Middle frontal gyrus (tissue), 1 donor: ENCODE measurements around the gene NCL.
"Not testable (repeated sequence)": the region's sequence is repeated elsewhere in the genome, so short reads cannot be mapped to it uniquely, and the experiment has no call there.

ENCODE experiments used
- DNase-seq: peaks from one replicate; pipeline ENCODE4 v3.0.0-alpha.2; 2015; ENCODE audit warnings: low spot score; ENCODE audit errors: extremely low spot score

NCL gene

DNA sequence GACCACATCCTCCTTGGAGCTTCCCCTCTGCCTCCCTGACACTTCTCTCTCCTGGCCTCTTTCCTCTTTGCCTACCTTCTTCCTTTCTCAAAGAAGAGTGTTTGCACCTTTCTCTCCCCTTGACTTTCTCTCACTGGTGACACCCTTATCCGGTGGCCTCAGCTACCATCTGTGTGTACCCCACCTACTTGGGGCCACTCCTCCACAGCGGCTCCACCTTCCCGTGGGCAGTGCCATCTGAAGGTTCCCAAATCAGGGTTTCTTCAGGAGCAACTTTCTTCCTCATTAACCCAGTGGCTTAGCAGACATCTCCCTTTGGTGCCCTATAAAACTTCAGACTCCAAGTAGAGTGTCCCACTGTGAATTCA lies 5.3 kb upstream of the NCL start:
- DNase-seq, result no peak

- DNase-seq, result no peak
Measured at GRCh38 chr2:231467613-231468530, 3.6 kb upstream of the NCL start.

DNA sequence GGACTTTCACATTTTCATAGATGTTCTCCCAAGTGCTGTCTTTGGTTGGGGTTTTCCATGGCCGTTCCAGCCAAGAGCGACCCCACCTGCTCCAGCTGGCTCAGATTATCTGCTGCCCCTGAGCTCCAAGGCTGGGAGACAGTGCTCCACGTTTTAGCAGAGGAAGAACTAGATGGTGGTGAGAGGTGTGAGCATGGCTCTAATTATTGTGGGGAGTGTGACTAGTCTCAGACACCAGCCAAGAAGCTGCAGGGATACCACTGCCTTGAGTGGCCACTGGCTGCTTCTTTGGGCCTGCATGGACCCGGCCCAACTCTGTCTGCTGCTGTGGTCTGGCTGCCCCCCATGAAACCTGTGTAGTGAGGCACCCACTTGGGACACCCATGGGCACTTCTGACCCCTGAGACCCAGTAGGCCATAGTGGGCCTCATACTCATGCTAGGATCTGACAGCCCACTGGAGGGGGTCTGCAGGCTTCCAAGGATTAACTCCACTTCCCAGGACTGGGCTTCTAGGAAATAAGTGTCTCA lies 2.8 kb upstream of the NCL start:
- DNase-seq, result no peak

GRCh38 chr2:231464576-231465540 lies 574 bp upstream of the NCL start:
- peak; percentile 96 for DNase-seq

- DNase-seq, result no peak
Measured at GRCh38 chr2:231462729-231463465, 1.4 kb downstream of the NCL start.

GRCh38 chr2:231461516-231461971 lies 2.7 kb downstream of the NCL start:
- DNase-seq, result no peak

DNA sequence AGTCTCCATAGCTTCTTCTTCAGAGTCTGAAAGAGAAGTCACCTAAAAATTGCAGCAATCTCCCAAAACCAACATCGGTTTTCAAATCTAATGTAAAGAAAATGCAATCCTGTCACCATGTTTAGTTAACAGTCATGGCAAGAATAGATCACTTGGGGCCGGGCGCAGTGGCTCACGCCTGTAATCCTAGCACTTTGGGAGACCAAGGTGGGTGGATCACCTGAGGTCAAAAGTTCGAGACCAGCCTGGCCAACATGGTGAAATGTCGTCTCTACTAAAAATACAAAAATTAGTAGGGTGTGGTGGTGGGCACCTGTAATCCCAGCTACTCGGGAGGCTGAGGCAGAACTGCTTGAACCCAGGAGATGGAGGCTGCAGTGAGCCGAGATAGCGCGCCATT lies 3.4 kb downstream of the NCL start:
- DNase-seq, result not testable (repeated sequence)

- DNase-seq, result no peak
Measured at GRCh38 chr2:231460073-231460835, 4.0 kb downstream of the NCL start.

GRCh38 chr2:231458368-231458767 lies 5.9 kb downstream of the NCL start:
- DNase-seq, result no peak

GRCh38 chr2:231457101-231457500 lies 7.2 kb downstream of the NCL start:
- no peak for DNase-seq

DNA sequence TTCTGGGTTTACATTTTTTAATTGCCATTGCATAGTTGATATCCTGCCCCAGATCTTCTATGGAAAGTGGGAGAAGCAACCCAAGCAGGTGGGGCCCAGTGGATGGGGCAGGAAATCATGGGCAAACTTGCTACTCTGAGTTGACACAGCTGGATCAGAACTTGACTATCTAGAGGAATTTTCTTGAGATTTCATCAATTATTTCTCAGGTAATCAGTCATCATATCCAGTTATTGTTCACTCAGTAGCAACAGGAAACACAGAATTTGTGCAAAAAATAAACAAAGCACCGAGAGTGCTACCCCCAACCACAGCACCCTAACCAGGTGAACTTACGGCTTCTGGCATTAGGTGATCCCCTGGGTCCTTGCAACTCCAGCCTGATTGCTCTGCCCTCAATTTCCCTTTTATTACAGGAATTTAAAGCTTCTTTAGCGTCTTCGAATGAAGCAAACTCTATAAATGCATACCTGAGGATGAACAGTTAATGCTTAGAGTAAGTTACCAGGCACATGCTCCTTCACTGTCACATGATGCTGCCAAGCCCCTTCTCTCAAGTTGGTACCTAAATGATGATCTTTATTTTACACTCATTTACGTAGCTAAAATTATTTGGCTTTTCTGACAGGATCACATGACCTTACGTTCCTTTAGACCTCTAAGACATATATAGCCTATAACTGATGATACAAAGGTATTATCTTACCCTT lies 7.8 kb downstream of the NCL start:
- DNase-seq, result no peak

GRCh38 chr2:231455890-231456289 lies 8.4 kb downstream of the NCL start:
- no peak for DNase-seq

GRCh38 chr2:231455222-231455621 lies 9.1 kb downstream of the NCL start:
- no peak for DNase-seq

- DNase-seq, result no peak
Measured at GRCh38 chr2:231454361-231454791, 9.9 kb downstream of the NCL start.

GRCh38 chr2:231452799-231453508 lies 11.3 kb downstream of the NCL start:
- DNase-seq, result no peak

- no peak for DNase-seq
Measured at GRCh38 chr2:231450548-231450989, 13.7 kb downstream of the NCL start.

GRCh38 chr2:231449503-231450054 lies 14.7 kb downstream of the NCL start:
- no peak for DNase-seq

DNA sequence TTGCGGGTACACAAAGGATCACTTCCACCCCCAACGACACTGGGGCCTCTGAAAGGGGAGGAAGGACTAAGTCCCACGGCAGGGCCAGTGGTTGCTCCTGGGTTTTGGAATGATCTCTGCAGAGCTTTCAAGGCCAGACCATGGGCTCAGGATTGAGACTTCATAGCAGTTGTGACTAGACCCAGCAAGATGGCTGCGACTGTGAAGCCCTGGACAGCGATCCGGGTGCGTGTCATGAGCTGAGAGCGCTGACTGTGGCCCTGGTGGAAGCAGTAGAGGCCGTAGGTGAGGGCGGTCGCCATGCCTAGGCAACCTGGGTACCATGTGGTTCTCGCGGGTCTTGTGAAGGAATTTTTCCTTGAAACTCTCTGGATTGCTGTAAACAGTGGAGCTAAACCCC lies 27.3 kb downstream of the NCL start:
- no peak for DNase-seq

- DNase-seq, result no peak
Measured at GRCh38 chr2:231433990-231434389, 30.3 kb downstream of the NCL start.
